CD4-positive, alpha-beta T cell treated with Interleukin-12 subunit alpha and Interleukin-12 subunit beta, for 1 hour (primary cell): ENCODE results near the gene NEMF.
"Not testable (repeated sequence)": the region's sequence is repeated elsewhere in the genome, so short reads cannot be mapped to it uniquely, and the experiment has no call there.

Experiments used
- DNase-seq: peaks from one replicate; pipeline ENCODE4 v3.0.0-alpha.2; 2020

Gene NEMF

GRCh38 chr14:49875640-49876198 lies 23.1 kb upstream of the NEMF start:
- no peak for DNase-seq

- not testable (repeated sequence) for DNase-seq
Measured at GRCh38 chr14:49873548-49873947, 21.0 kb upstream of the NEMF start.

- DNase-seq = no peak
Measured at GRCh38 chr14:49870908-49871307, 18.3 kb upstream of the NEMF start.

GRCh38 chr14:49868720-49869114 lies 16.1 kb upstream of the NEMF start:
- no peak for DNase-seq

GRCh38 chr14:49867831-49868719 lies 15.5 kb upstream of the NEMF start:
- peak; percentile 99 for DNase-seq

- peak; percentile 82 for DNase-seq
Measured at GRCh38 chr14:49865431-49865859, 12.9 kb upstream of the NEMF start.

GRCh38 chr14:49863487-49864281 lies 11.1 kb upstream of the NEMF start:
- peak; percentile 69 for DNase-seq

- DNase-seq = peak; percentile 91
Measured at GRCh38 chr14:49862089-49862673, 9.6 kb upstream of the NEMF start.

GRCh38 chr14:49861699-49862088 lies 9.1 kb upstream of the NEMF start:
- peak; percentile 77 for DNase-seq

- no peak for DNase-seq
Measured at GRCh38 chr14:49860988-49861698, 8.6 kb upstream of the NEMF start.

- DNase-seq = no peak
Measured at GRCh38 chr14:49858383-49858782, 5.8 kb upstream of the NEMF start.

- no peak for DNase-seq
Measured at GRCh38 chr14:49857427-49858003, 4.9 kb upstream of the NEMF start.

- DNase-seq = peak; percentile 83
Measured at GRCh38 chr14:49853572-49854375, 1.2 kb upstream of the NEMF start.

GRCh38 chr14:49853158-49853477 lies 530 bp upstream of the NEMF start:
- no peak for DNase-seq

GRCh38 chr14:49851813-49852212 lies 775 bp downstream of the NEMF start:
- no peak for DNase-seq

GRCh38 chr14:49849213-49849847 lies 3.3 kb downstream of the NEMF start:
- DNase-seq = no peak

- DNase-seq = no peak
Measured at GRCh38 chr14:49828640-49829039, 23.9 kb downstream of the NEMF start.

GRCh38 chr14:49820176-49820575 lies 32.4 kb downstream of the NEMF start:
- no peak for DNase-seq

- no peak for DNase-seq
Measured at GRCh38 chr14:49816844-49817243, 35.7 kb downstream of the NEMF start.

- DNase-seq = not testable (repeated sequence)
Measured at GRCh38 chr14:49816118-49816517, 36.5 kb downstream of the NEMF start.

- DNase-seq = no peak
Measured at GRCh38 chr14:49808780-49809179, 43.8 kb downstream of the NEMF start.
